Stimulated activated CD4-positive, alpha-beta T cell treated with anti-CD3 and anti-CD28 coated beads, Interleukin-1b, Interleukin-23, amount 100 ng/mL, for 24 hours (primary cell): Measurements from ENCODE around the gene PAPPA.

Source experiments
- DNase-seq, 4 experiments: peaks; one replicate each; pipeline ENCODE4 v3.0.0-alpha.2; 2020; ENCODE audit warnings: low read depth in 4 of 4, low spot score in 1 of 4

Gene PAPPA

GRCh38 chr9:116182876-116183275 is 29.3 kb downstream of the PAPPA start:
- no peak for DNase-seq

GRCh38 chr9:116187570-116188170 is 34.1 kb downstream of the PAPPA start:
- no peak for DNase-seq

DNA sequence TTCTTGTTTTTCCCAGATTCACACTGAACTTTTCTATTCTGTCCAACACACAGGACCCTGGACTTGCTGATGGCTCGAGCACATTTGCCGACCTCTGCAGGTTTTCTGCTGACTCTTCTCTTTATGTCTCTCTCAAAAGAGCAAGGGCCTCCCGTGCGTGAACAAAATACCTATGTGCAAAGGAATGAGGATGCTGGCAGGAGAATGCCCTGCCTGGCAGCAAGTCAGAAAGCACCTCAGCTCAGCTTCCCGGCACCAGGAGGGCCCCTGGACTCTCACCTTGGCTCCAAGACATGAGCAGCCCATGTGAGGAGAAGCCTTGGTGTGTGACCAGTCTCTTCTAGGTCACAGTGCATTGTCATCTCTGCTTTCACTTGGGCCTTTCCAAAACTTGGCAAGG is 36.1 kb downstream of the PAPPA start:
- no peak for DNase-seq

DNA sequence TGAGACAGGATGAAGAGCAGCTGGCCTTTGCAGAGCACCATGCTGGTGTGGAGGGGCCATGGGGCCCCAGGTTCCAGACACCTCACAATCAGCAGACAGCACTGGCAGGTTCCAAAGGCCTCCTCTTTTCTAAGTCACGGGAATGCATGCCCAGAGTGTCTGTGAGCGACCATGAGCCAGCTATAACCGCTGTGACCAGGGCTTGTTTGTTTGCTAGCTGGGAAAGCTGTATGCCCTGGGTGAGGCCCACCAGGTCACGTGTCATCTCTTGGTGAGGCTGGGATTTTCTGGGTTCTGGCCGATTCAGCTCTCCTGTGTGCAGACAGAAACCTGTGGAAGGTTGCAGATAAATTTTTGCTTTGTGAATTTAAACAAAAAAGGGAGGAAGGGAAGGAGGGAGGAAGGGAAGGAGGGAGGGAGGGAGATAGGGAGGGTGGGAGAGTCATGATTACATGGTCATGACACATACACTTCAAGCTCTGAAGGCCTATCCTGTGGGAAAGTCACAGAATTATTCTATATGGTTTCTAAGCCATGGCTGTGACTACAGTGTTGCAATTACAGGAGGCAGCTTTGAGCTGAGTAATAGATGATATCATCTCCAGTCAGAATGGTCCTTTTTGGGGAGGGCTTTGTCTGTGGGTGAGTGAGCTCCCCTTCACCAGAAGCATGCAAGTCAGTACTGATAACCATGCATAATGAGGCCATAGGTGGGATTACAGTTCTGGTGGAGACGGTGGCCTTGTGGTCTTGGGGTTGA is 37.2 kb downstream of the PAPPA start:
- no peak for DNase-seq

GRCh38 chr9:116191576-116192415 is 38.2 kb downstream of the PAPPA start:
- DNase-seq = no peak

DNA sequence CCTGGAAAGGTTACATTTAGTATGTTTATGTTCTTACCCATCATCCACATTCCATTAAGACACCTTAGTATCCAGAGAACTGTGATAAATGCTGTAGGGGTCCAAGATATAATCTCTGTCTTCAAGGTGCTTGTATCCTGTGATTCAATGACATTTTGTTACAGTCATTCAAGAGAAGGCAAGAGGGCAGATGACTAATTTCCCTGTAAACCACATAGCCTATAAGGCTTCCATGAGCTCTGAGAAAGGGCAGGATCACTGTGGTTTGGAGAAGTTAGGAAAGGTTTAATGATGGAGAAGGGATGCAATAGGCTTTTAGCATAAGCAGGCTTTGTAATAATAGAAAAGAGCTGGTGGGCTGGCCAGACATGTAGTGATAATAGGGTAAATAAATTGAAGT is 40.0 kb downstream of the PAPPA start:
- no peak for DNase-seq

DNA sequence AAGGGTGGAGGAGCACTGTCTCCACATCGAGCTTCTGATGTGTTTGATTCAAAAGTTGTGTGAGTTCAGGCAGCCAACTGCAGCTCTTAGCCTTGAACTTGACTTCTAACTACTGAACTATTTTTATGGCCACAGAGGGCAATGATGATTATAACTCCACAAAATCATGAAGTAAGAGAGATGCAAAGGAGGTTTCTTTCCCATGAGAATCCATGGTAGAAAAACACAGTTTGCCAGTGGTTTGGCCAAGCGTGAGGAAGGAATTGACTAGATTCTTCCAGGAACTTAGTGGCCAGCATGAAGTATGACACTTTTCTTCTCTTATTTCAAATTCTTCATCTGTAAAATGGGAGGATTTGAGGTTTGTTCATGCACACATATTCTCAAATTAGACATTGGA is 43.2 kb downstream of the PAPPA start:
- no peak for DNase-seq

DNA sequence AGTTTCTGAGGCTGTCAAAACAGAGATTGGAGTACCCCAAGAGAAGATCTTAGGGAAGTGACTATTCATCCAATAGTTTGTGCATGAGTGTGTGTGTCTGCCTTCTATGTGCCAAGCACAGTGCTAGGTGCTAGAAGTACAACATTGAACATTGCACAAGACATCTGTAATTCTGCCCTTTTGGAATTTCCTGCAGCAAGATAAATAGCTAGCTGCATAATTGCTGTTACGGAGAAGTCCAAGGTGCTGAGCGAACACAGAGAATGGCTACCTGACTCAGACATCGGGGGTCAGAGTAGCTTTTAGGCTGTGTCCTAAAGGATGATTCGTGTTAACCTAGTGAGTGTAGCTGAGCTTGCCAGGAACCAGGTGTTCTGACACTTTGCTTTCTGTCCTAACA is 44.8 kb downstream of the PAPPA start:
- DNase-seq = no peak

DNA sequence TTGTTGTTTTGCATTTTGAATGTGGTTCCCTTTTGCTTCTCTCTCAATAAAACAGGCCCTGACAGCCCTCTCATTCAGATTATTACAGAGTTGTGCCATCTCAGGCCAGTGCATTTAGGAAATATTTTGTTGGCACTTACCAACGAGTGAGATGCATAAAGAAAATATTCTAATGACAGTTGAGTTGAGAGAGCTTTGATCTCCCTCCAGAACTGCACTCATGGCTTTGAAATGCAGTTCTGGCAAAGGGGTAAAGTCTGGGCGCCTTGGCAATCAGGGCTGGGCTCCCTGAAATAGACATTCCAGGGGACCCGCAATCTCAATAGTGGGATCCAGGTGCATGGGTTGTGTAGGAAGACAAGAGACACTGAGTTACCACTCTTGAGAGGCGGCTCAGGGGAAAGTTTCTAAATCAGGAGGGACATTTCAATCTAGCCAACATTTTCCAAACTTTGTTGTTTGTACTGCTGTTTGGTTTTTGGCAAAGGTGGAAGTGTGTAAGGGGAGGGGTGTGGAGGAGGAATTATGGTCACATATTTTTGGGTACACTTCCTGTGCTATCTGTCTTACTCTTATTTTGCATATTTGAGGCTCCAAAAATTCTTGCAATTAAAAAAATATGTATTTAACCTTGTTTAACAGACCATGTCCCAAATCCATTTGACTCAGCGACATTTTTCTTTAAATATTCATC is 48.8 kb downstream of the PAPPA start:
- no peak for DNase-seq

DNA sequence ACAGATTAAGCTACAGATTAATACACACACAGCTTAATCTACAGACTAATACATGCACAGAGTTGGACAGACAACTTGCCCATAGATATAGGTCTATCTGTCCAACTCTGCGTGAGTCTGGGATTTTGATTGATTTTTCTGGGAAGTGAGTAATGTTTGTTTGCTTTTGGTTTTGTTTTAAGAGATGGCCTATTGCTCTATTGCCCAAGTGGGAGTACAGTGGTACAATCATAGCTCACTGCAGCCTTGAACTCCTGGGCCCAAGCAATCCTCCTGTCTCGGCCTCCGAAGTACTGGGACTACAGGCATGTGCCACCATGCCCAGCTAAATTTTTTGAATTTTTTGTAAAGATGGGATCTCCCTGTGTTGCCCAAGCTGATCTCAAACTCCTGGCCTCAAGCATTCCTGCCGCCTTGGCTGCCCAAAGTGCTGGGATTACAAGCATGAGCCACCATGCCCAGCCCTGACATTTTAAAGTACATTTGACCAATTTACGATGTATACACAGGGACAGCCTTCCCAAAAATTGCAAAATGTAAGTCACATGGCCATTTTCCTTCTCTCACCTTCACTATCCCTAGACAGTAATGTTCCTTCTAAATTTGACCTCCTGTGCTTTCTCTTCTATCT is 50.8 kb downstream of the PAPPA start:
- DNase-seq = no peak

GRCh38 chr9:116207371-116208111 is 54.0 kb downstream of the PAPPA start:
- DNase-seq = no peak

- DNase-seq = no peak
Observed at GRCh38 chr9:116208417-116209232, 55.0 kb downstream of the PAPPA start.

DNA sequence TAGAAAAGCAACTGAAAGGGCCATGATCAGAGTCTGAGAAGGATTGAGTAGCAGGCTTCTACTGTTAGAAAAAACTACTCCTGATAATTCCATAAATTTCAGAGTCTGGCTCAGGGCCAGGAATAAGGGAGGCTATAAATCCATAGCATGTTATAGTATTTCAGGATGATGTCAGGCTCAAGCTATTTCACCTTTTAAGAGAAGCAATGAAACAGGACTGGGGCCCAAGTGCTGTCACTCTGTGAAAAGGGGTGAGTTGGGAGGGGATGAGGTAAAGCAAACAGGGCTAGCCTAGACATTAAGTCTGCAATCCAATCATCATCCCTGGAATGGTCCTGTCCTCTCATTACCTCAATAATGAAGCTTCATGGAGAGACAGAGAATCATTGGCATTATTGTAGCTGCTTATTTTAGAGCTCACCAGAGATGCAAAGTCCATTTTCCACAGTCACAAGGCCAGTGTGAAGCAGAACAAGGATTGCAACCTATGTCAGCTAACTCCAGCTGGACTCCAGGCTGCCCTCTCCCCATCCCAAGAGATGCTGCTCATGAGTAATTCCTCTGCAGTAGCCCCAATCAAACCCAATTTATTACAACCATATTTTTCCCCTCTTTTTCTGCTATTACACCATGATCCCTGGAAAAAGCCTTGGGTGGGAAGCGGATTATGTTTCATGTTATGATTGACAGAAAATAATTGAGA is 56.0 kb downstream of the PAPPA start:
- no peak for DNase-seq

- DNase-seq = no peak
Observed at GRCh38 chr9:116212986-116213692, 59.5 kb downstream of the PAPPA start.

- DNase-seq = no peak
Observed at GRCh38 chr9:116213693-116214047, 60.1 kb downstream of the PAPPA start.

DNA sequence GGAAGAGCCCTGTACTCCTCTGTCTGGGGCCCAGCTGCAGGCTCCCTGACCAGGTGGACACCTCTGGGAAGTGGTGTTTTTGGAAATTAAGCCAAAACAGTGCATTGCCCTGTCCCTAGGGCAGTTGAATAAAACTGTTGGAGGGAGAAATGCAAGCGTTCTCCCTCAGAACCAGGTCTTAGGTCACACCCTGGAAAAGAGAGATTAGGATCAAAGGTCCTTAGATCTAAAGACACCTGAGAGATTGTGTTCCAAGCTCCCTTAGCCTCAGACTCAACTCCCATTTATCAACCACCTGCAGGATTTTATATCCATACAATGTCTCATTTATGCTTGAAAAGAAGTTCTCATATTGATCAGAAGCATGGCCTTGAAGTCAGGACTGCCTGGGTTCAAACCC is 64.8 kb downstream of the PAPPA start:
- DNase-seq = no peak

DNA sequence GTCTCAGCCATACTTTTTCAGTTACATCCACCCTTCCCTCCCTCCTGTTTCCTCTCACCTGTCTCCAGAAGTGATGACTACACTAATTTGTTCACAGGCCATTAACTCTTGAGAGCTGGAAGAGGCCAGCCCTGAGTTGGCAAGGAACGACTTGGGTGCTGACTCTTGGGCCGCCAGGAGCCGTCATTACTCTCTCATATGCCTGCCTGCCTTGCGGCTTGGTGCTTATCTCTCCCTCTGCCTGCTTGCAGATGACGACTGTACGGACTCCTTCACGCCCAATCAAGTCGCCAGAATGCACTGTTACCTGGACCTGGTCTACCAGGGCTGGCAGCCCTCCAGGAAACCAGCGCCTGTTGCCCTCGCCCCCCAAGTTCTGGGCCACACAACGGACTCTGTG is 66.1 kb downstream of the PAPPA start:
- DNase-seq = no peak

DNA sequence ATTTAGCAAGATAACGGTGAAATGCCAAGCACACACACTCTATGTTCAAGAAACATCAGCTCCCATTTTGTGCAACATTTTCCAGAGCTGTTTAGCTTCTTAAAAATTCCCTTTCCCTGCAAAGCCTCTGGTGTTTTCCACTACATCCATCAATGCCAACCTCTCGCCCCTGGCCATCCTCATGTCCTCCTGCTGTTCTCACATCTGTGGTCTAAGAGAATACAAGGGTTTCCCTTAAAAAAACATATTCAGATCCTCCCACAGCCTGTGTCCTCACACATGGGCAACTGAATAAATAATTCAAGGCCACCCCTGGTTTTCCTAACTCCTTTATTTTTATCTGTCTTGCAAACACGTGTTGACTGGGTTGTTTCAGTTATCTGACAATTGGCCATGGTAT is 70.3 kb downstream of the PAPPA start:
- DNase-seq = no peak
